Measurements from ENCODE around the gene TRIOBP. TPM values are rescaled to one million over a fixed set of nuclear protein-coding genes. Genes with fewer than 3 reads are reported as not detected.

The TRIOBP gene
- total and polyA plus RNA-seq, 3 experiments from 2014 or later: 13.6 to 26.7 (median 26.1) TPM

- no peak for DNase-seq
- Mint-ChIP-seq H3K36me3 (peaks cover 0 to 5% (median 2%) of the 10 kb centered on the region in 3 donors), H3K4me1 (peaks cover 0 to 4% (median 0%) of the 10 kb centered on the region in 3 donors), H3K4me3 (peak overlapping the region in 1 of 7 donors; percentile 42), H3K9me3 (no peaks in the 10 kb centered on the region), H3K27me3 (peaks cover 4 to 9% of the 10 kb centered on the region in 2 donors), H3K27ac (no peak overlapping the region)
- H3K4me1 ChIP-seq (ENCODE audit: insufficient read depth, low read length): no peaks in the 10 kb centered on the region
- ChIA-PET POLR2A (no interaction called here), CTCF (no interaction called here)
- H3K36me3 ChIP-seq (ENCODE audit: insufficient read depth, low read length): no peaks in the 10 kb centered on the region
- H3K27ac ChIP-seq (ENCODE audit: low read depth, low read length): no peak overlapping the region
- no peaks in the 10 kb centered on the region for H3K27me3 ChIP-seq (ENCODE audit: insufficient read depth, low read length, poor library complexity, severe bottlenecking)
- no peak overlapping the region for H3K4me3 ChIP-seq (ENCODE audit: low read length)
- no peaks in the 10 kb centered on the region for H3K9me3 ChIP-seq (ENCODE audit: low read length)
Measured at GRCh38 chr22:37739035-37739434, 42.2 kb downstream of the TRIOBP start.

- ChIA-PET CTCF (no interaction called here), POLR2A (no interaction called here)
- H3K4me1 Mint-ChIP-seq: peaks cover 0 to 8% (median 4%) of the 10 kb centered on the region in 3 donors
- Histone ChIP-seq H3K27me3 (ENCODE audit: insufficient read depth, low read length, poor library complexity, severe bottlenecking) (no peaks in the 10 kb centered on the region), H3K36me3 (ENCODE audit: insufficient read depth, low read length) (no peaks in the 10 kb centered on the region), H3K4me1 (ENCODE audit: insufficient read depth, low read length) (no peaks in the 10 kb centered on the region), H3K4me3 (ENCODE audit: low read length) (no peak overlapping the region), H3K9me3 (ENCODE audit: low read length) (no peaks in the 10 kb centered on the region), H3K27ac (ENCODE audit: low read depth, low read length) (no peak overlapping the region)
- no peak overlapping the region for H3K27ac Mint-ChIP-seq
- DNase-seq: no peak
- H3K4me3 Mint-ChIP-seq: no peak overlapping the region
- H3K36me3 Mint-ChIP-seq: peaks cover 0 to 5% (median 2%) of the 10 kb centered on the region in 3 donors
- H3K27me3 Mint-ChIP-seq: peaks cover 4 to 9% of the 10 kb centered on the region in 2 donors
- no peaks in the 10 kb centered on the region for H3K9me3 Mint-ChIP-seq
Measured at GRCh38 chr22:37739611-37740049, 42.8 kb downstream of the TRIOBP start.

DNA sequence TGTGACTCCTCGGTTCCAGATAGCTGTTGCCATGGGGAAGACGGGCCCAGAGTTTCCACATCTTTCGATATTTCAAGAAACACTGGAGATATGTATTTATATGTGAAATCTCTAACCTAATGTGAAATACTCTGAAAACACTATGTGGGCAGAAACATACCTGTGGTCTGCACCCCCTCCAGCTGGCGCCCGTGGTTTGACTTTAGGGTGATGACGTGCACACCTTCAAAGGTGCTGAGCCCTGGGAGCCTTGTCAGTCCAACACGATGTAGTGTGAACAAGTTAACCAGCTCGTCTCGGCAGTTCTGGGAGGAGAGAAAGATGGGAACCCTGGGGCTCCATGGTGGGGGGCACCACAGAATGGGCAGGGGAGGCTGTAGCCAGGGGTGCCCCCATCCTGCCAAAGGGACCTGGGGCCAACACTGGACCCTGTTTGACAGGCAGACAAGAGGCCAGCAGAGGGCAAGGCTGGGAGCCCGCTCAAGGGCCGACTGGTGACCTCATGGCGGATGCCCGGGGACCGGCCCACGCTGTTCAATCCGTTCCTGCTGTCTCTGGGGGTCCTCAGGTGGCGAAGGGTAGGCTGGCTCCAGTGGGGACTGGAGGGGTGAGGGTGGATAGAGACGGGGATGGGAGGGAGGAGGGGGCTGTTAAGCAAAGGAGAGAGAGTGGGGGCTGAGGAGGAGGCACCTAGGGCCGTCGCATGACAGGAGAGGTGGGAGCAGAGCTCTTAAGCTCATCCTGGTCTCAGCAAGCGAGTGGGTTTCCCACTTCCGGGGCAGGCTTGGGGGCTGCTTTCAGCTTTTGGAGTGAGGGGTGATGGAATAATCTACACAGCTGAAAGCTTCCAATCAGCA, 43.8 kb downstream of the TRIOBP start:
- H3K36me3 ChIP-seq (ENCODE audit: insufficient read depth, low read length): no peaks in the 10 kb centered on the region
- H3K27me3 Mint-ChIP-seq: peaks cover 4 to 9% of the 10 kb centered on the region in 2 donors
- no peaks in the 10 kb centered on the region for H3K27me3 ChIP-seq (ENCODE audit: insufficient read depth, low read length, poor library complexity, severe bottlenecking)
- H3K9me3 Mint-ChIP-seq: no peaks in the 10 kb centered on the region
- no peak overlapping the region for H3K27ac Mint-ChIP-seq
- peaks cover 2 to 5% (median 2%) of the 10 kb centered on the region in 3 donors for H3K36me3 Mint-ChIP-seq
- CTCF ChIA-PET: interaction anchor here (1.1 kb wide), 1 partner anchor 98 kb away, joined by 3 read pairs; no protein-coding TSS in a partner anchor
- DNase-seq: peak in 1 of 5 donors; percentile 72
- peaks cover 7 to 14% (median 11%) of the 10 kb centered on the region in 3 donors for H3K4me1 Mint-ChIP-seq
- POLR2A ChIA-PET: interaction anchor here (0.6 kb wide), 2 partner anchors 46 to 61 kb away, joined by 4 to 6 read pairs; no protein-coding TSS in a partner anchor
- no peaks in the 10 kb centered on the region for H3K4me1 ChIP-seq (ENCODE audit: insufficient read depth, low read length)
- H3K4me3 Mint-ChIP-seq: peak overlapping the region in 1 of 7 donors; percentile 43
- no peaks in the 10 kb centered on the region for H3K9me3 ChIP-seq (ENCODE audit: low read length)
- H3K4me3 ChIP-seq (ENCODE audit: low read length): no peak overlapping the region
- no peak overlapping the region for H3K27ac ChIP-seq (ENCODE audit: low read depth, low read length)

DNA sequence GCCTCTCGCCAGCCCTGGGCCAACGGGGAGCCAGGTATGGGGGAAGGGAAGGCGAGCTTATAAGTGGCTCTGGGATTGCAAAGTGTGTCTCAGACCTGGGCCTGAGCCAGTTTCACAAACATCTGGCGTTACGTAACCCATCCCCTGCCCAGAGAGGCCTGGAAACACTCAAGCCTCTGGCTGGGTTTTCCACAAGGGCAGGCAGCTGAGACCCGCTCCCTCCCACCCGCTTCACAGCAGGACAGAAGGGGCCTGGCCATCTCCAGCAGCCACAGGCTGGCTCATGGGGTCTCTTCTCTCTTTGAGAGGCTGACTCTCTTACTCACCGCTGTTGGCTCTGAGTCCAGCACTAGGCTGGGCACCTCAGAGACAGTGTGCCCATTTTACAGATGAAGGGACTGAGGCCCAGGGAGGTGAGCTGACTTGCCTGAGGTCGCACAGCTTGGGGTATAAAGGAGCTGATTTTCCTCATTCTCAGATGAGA, 44.5 kb downstream of the TRIOBP start:
- Mint-ChIP-seq H3K9me3 (no peaks in the 10 kb centered on the region), H3K27me3 (peaks cover 4 to 9% of the 10 kb centered on the region in 2 donors), H3K27ac (no peak overlapping the region), H3K4me1 (peaks cover 7 to 14% (median 11%) of the 10 kb centered on the region in 3 donors), H3K36me3 (peaks cover 2 to 5% (median 2%) of the 10 kb centered on the region in 3 donors), H3K4me3 (no peak overlapping the region)
- H3K36me3 ChIP-seq (ENCODE audit: insufficient read depth, low read length): no peaks in the 10 kb centered on the region
- no peaks in the 10 kb centered on the region for H3K27me3 ChIP-seq (ENCODE audit: insufficient read depth, low read length, poor library complexity, severe bottlenecking)
- no peak overlapping the region for H3K27ac ChIP-seq (ENCODE audit: low read depth, low read length)
- H3K4me3 ChIP-seq (ENCODE audit: low read length): no peak overlapping the region
- ChIA-PET POLR2A (no interaction called here), CTCF (interaction anchor here (1.1 kb wide), 1 partner anchor 98 kb away, joined by 3 read pairs; no protein-coding TSS in a partner anchor)
- no peaks in the 10 kb centered on the region for H3K9me3 ChIP-seq (ENCODE audit: low read length)
- no peak for DNase-seq
- H3K4me1 ChIP-seq (ENCODE audit: insufficient read depth, low read length): no peaks in the 10 kb centered on the region

DNA sequence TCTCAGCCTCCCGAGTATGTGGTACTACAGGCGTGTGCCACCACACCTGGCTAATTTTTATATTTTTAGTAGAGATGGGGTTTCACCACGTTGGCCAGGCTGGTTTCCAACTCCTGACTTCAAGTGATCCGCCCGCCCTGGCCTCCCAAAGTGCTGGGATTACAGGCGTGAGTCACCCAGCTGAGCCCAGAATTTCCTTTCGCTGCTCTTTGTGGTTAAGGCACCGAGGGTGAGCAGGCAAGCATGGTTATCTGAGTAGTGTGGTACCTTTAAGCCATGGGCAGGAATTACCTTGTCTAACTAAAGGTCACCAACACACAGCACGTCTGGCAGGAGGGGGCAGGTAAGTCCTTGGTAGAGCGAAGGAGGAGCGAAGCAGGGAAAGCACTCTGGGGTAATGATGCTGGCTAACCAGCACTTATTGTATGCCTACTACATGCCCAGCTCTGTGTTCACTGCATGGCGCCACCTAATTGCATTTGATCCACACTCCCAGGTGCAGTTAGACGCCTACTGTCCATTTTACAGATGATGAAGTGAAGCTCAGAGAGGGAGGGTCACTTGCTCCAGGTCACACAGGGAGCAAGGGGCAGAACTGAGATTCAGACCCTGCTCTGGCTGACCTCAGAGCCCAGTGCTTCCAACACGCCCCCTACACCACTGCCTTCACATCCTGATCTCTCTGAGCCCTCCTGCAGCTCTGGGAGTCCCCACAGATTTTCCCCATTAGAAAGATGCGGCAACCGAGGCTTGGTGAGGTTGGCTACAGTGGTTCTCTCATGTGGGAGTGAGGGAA, 45.7 kb downstream of the TRIOBP start:
- peaks cover 8% of the 10 kb centered on the region for H3K4me1 ChIP-seq (ENCODE audit: insufficient read depth, low read length)
- H3K4me1 Mint-ChIP-seq: peaks cover 7 to 22% (median 16%) of the 10 kb centered on the region in 3 donors
- H3K4me3 ChIP-seq (ENCODE audit: low read length): no peak overlapping the region
- CTCF ChIA-PET: no interaction called here
- no peaks in the 10 kb centered on the region for H3K36me3 ChIP-seq (ENCODE audit: insufficient read depth, low read length)
- no peaks in the 10 kb centered on the region for H3K9me3 ChIP-seq (ENCODE audit: low read length)
- H3K27ac Mint-ChIP-seq: peak overlapping the region in 2 of 8 donors; percentile 60 to 62
- no peak overlapping the region for H3K27ac ChIP-seq (ENCODE audit: low read depth, low read length)
- H3K36me3 Mint-ChIP-seq: peaks cover 2 to 5% (median 3%) of the 10 kb centered on the region in 3 donors
- H3K27me3 ChIP-seq (ENCODE audit: insufficient read depth, low read length, poor library complexity, severe bottlenecking): no peaks in the 10 kb centered on the region
- POLR2A ChIA-PET: no interaction called here
- H3K9me3 Mint-ChIP-seq: no peaks in the 10 kb centered on the region
- peak overlapping the region in 2 of 7 donors; percentile 68 to 71 for H3K4me3 Mint-ChIP-seq
- no peak for DNase-seq
- H3K27me3 Mint-ChIP-seq: peaks cover 4 to 9% of the 10 kb centered on the region in 2 donors

- no peak overlapping the region for H3K27ac ChIP-seq (ENCODE audit: low read depth, low read length)
- peaks cover 10% of the 10 kb centered on the region for H3K4me1 ChIP-seq (ENCODE audit: insufficient read depth, low read length)
- Mint-ChIP-seq H3K4me1 (peaks cover 13 to 39% (median 25%) of the 10 kb centered on the region in 3 donors), H3K27me3 (peaks cover 0 to 1% of the 10 kb centered on the region in 2 donors), H3K4me3 (peak overlapping the region; percentile 19 to 95 (median 92)), H3K27ac (peak overlapping the region in 4 of 8 donors; percentile 13 to 82 (median 52)), H3K9me3 (no peaks in the 10 kb centered on the region), H3K36me3 (peaks cover 0 to 3% (median 0%) of the 10 kb centered on the region in 3 donors)
- no peak overlapping the region for H3K4me3 ChIP-seq (ENCODE audit: low read length)
- no peaks in the 10 kb centered on the region for H3K36me3 ChIP-seq (ENCODE audit: insufficient read depth, low read length)
- POLR2A ChIA-PET: no interaction called here
- no peaks in the 10 kb centered on the region for H3K27me3 ChIP-seq (ENCODE audit: insufficient read depth, low read length, poor library complexity, severe bottlenecking)
- no peaks in the 10 kb centered on the region for H3K9me3 ChIP-seq (ENCODE audit: low read length)
- DNase-seq: no peak
- CTCF ChIA-PET: no interaction called here
Measured at GRCh38 chr22:37744589-37744988, 47.7 kb downstream of the TRIOBP start.

DNA sequence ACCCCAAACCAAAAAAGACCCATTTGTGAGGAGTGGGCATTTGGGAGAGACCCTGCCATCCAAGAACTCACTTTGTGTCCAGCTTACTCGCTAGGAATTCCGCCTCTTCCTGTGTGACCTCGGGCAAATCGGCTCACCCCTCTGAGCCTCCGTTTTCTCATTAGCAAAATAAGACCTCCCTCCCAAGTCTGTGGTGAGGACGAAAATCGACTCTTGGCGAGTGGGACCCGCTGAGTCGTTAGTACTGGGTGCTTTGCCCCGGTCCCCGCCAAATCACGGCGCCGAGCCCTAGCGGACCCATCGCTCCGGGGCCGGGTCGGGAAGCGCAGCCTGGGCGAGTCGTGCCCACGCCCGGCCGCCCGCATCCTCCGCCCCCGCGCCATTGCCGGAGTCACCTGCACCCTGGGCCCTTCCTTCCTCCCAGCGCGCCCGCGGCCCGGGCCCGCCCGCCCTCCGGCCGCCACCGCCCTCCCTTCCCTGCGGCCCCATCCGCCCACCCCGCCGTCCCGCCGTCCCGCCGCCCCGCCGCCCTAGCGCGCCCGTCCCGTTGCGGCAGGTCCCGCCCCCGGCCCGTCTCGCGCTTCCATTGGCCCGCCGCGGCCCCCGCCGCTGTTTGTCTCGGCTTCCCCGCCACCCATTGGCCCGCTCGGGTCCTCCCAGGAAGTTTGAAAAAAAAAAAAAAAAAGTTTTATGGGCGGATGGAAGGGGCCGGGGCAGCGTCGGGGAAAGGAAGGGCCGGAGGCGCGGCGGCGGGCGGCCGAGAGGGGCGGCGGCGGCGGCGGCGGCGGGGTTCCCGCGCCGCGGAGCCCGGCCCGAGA, 48.9 kb downstream of the TRIOBP start:
- Histone ChIP-seq H3K9me3 (ENCODE audit: low read length) (no peaks in the 10 kb centered on the region), H3K36me3 (ENCODE audit: insufficient read depth, low read length) (no peaks in the 10 kb centered on the region), H3K4me1 (ENCODE audit: insufficient read depth, low read length) (peaks cover 10% of the 10 kb centered on the region), H3K27ac (ENCODE audit: low read depth, low read length) (peak overlapping the region; percentile 48), H3K4me3 (ENCODE audit: low read length) (peak overlapping the region; percentile 48), H3K27me3 (ENCODE audit: insufficient read depth, low read length, poor library complexity, severe bottlenecking) (no peaks in the 10 kb centered on the region)
- peak overlapping the region; percentile 83 to 95 (median 92) for H3K4me3 Mint-ChIP-seq
- ChIA-PET CTCF (no interaction called here), POLR2A (interaction anchor here (0.5 kb wide), 1 partner anchor 105 kb away, joined by 3 read pairs; no protein-coding TSS in a partner anchor)
- H3K4me1 Mint-ChIP-seq: peaks cover 13 to 43% (median 27%) of the 10 kb centered on the region in 3 donors
- DNase-seq: peak; percentile 78 to 90 (median 86)
- no peaks in the 10 kb centered on the region for H3K9me3 Mint-ChIP-seq
- H3K27ac Mint-ChIP-seq: peak overlapping the region in 7 of 8 donors; percentile 82 to 98 (median 93)
- H3K27me3 Mint-ChIP-seq: peaks cover 0 to 1% of the 10 kb centered on the region in 2 donors
- H3K36me3 Mint-ChIP-seq: peaks cover 0 to 4% (median 0%) of the 10 kb centered on the region in 3 donors

Measured in CD8-positive, alpha-beta memory T cell (primary cell).